ENCODE results near the gene FOXO3.

GRCh38 chr6:108625581-108625980, 64.9 kb downstream of the FOXO3 start:
- TF ChIP-seq CTCF (IDR thresholded peaks at IDR 0.05; ENCODE audit: insufficient read depth, low read depth, low read length) (no peak), EZH2 (IDR thresholded peaks at IDR 0.05; ENCODE audit: insufficient read depth, low read length) (no peak)
